ENCODE measurements around the gene MYL6. TPM values are rescaled to one million over a fixed set of nuclear protein-coding genes. Genes with fewer than 3 reads are reported as not detected.

Gene MYL6
- total RNA-seq, 1 donor from 2014 or later: 1,476 TPM

- DNase-seq (ENCODE audit: low spot score in 2 of 2): no peak
- TF ChIP-seq CTCF (IDR thresholded peaks at IDR 0.05): no peak
- Histone ChIP-seq H3K27me3 (no peaks in the 10 kb centered on the region), H3K27ac (peak overlapping the region; percentile 91 to 94), H3K4me3 (peak overlapping the region; percentile 83 to 96), H3K9me3 (no peaks in the 10 kb centered on the region), H3K36me3 (peaks cover 64 to 67% of the 10 kb centered on the region in 2 donors), H3K4me1 (peaks cover 10 to 40% of the 10 kb centered on the region in 2 donors)
- intact Hi-C loops (cut with DNase I): no loop called here
Observed at GRCh38 chr12:56160894-56161689, 2.9 kb downstream of the MYL6 start.

DNA sequence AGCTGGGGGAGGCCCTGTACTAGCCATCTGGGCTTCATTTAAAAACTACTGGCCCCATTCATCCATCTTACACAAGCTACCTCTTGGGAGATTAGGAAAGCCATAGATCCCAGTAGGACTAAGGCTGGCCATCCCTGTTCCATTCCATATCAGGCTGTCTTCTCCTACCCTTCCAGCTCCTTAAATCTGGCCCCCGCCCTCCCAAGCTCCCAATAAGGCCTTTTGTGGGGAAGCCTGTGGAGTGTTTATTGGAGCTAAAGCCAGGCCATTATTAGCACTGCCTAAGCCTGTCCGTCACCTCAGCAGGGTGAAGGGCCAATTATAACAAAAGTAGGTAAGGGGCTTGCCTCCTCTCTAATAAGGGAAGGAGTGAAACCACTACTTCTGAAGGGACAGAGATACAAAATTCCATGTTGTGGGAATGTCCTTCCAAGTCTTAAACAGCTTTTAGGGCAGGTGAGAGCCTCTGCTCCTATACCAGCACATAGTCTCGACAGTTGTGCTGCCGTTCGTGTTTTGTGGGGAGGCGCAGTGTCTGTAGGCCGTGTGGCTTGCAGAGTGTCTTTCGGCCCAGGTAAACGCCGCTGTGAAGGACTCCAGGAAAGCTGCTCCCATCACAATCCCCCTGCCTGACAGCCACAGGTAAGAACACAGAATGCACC lies 3.7 kb downstream of the MYL6 start:
- Histone ChIP-seq H3K4me1 (peaks cover 10 to 35% of the 10 kb centered on the region in 2 donors), H3K27me3 (no peaks in the 10 kb centered on the region), H3K4me3 (peak overlapping the region; percentile 83 to 96), H3K36me3 (peaks cover 71 to 75% of the 10 kb centered on the region in 2 donors), H3K27ac (peak overlapping the region; percentile 91 to 94), H3K9me3 (no peaks in the 10 kb centered on the region)
- no peak for TF ChIP-seq CTCF (IDR thresholded peaks at IDR 0.05)
- DNase-seq (ENCODE audit: low spot score in 2 of 2): no peak
- intact Hi-C loops (cut with DNase I): no loop called here

- no peak for DNase-seq (ENCODE audit: low spot score in 2 of 2)
- peaks cover 10 to 29% of the 10 kb centered on the region in 2 donors for H3K4me1 ChIP-seq
- H3K9me3 ChIP-seq: no peaks in the 10 kb centered on the region
- H3K36me3 ChIP-seq: peaks cover 78 to 83% of the 10 kb centered on the region in 2 donors
- peak overlapping the region in 1 of 2 donors; percentile 91 for H3K27ac ChIP-seq
- no peak for TF ChIP-seq CTCF (IDR thresholded peaks at IDR 0.05)
- peak overlapping the region in 1 of 2 donors; percentile 83 for H3K4me3 ChIP-seq
- intact Hi-C loops (cut with DNase I): no loop called here
- no peaks in the 10 kb centered on the region for H3K27me3 ChIP-seq
Observed at GRCh38 chr12:56162468-56163290, 4.5 kb downstream of the MYL6 start.

DNA sequence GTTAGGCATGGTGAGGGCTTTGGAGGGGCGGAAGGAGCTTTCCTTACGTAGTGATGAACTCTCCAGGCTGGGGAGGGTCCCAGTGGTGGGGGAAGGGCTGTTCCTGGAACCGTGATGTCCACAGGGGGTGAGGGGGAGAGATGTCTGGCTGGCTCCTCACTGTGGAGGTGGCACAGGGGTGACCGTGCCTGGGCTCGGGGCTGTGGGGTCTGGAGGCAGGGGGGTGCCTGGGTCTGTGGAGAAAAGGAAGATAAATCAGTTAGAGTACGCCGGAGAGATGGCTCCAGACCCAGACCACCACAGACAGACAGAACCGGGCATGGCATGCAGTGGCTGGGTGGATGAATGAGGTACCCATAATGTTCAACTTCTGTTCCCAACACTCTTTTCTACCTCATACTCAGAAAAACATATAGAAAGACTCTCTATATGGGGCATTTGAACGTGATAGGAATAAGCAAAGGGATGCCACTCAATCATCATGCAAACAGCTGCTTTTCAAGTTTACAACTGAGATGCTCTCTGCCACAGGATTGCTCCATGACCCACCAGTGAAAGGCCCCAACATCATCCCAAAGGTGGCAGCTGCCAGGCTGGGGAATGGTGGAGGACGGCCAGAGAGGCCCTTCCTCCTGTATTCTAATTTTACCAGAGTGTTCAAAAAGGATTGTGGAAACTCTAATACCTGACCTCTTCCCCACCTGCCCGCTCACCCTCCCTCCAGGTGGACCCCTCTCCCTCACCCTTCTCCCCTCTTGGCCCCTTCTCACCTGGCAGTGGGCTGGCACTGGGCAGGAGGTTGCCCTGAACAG lies 5.6 kb downstream of the MYL6 start:
- no peak for DNase-seq (ENCODE audit: low spot score in 2 of 2)
- peaks cover 10 to 29% of the 10 kb centered on the region in 2 donors for H3K4me1 ChIP-seq
- intact Hi-C loops (cut with DNase I): no loop called here
- peaks cover 84 to 94% of the 10 kb centered on the region in 2 donors for H3K36me3 ChIP-seq
- H3K27ac ChIP-seq: peak overlapping the region; percentile 13 to 45
- H3K4me3 ChIP-seq: no peak overlapping the region
- no peaks in the 10 kb centered on the region for H3K9me3 ChIP-seq
- no peak for TF ChIP-seq CTCF (IDR thresholded peaks at IDR 0.05)
- no peaks in the 10 kb centered on the region for H3K27me3 ChIP-seq

DNA sequence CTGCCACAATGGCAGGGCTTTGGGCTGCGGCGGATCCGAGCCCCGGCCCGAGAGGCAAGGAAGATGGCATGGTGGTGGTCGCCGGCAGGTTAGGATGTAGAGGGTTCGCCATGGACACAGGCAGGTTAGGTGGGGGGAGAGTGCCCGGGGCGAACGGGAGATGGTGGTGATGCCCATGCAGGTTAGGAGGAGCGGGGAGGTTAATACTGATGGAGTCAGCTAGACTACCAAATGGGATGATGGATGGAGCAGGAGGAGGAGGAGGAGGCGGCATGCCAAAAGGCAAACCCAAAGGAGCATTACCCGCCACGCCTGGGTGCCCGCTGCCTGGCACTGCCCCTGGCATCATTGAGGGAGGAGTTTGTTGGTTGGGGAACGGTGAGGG lies 6.2 kb downstream of the MYL6 start:
- H3K27me3 ChIP-seq: no peaks in the 10 kb centered on the region
- TF ChIP-seq CTCF (IDR thresholded peaks at IDR 0.05): no peak
- peaks cover 89 to 98% of the 10 kb centered on the region in 2 donors for H3K36me3 ChIP-seq
- H3K9me3 ChIP-seq: no peaks in the 10 kb centered on the region
- intact Hi-C loops (cut with DNase I): no loop called here
- no peak overlapping the region for H3K4me3 ChIP-seq
- DNase-seq (ENCODE audit: low spot score in 2 of 2): no peak
- peaks cover 10 to 29% of the 10 kb centered on the region in 2 donors for H3K4me1 ChIP-seq
- H3K27ac ChIP-seq: no peak overlapping the region

Measured in ascending aorta (tissue), 2 donors.